H1 (cell line): ENCODE measurements around the gene OBSL1. TPM values are rescaled to one million over a fixed set of nuclear protein-coding genes. Genes with fewer than 3 reads are reported as not detected.

Experiments used
- CTCF ChIA-PET: fragments of 300-600 bp; sonication (Branson Sonifier 250); formaldehyde crosslinking; loops from one replicate; lab custom pipeline; 2021; ENCODE audit not compliant: partially characterized antibody; lab: Charles Lee
- POLR2A ChIA-PET: fragments of 300-600 bp; sonication (Branson Sonifier 250); formaldehyde crosslinking; loops from one replicate; lab custom pipeline; 2021; ENCODE audit warnings: inconsistent platforms; ENCODE audit not compliant: partially characterized antibody; lab: Charles Lee
- DNase-seq, 2 experiments: peaks; one replicate each; pipeline versions ENCODE4 v3.0.0 to v3.0.0-alpha.2; 2010 to 2022; ENCODE audit warnings: low spot score in 2 of 2, low read depth in 1 of 2, mixed read lengths in 1 of 2
- FAIRE-seq: peaks from 2 replicates; lab custom pipeline; 2011; peaks lifted over from hg19 to GRCh38; lab: Jason Lieb, UNC
- H2AFZ ChIP-seq: 2 replicates; pipeline ENCODE4 v1.8.1; 2012; ENCODE audit warnings: low read length, inconsistent platforms
- H2AK5ac ChIP-seq: 2 replicates; pipeline ENCODE4 v1.6.1; 2013; ENCODE audit warnings: low read depth, low read length
- H2BK120ac ChIP-seq: replicated peaks from 2 replicates; pipeline ENCODE3; 2013; ENCODE audit warnings: low read depth, low read length, inconsistent platforms
- H2BK12ac ChIP-seq: 2 replicates; pipeline ENCODE4 v1.6.1; 2013; ENCODE audit warnings: low read depth, low read length
- H2BK15ac ChIP-seq: 2 replicates; pipeline ENCODE4 v1.6.1; 2013; ENCODE audit warnings: low read length
- H2BK20ac ChIP-seq: 2 replicates; pipeline ENCODE4 v1.6.1; 2013; ENCODE audit warnings: low read length
- H2BK5ac ChIP-seq: 2 replicates; pipeline ENCODE4 v1.6.1; 2013; ENCODE audit warnings: low read depth, low read length
- H3K14ac ChIP-seq: 2 replicates; pipeline ENCODE4 v1.6.1; 2013; ENCODE audit warnings: inconsistent platforms; ENCODE audit not compliant: insufficient read length
- H3K18ac ChIP-seq: 2 replicates; pipeline ENCODE4 v1.6.1; 2013; ENCODE audit warnings: low read length; ENCODE audit errors: extremely low read depth
- H3K23ac ChIP-seq: 2 replicates; pipeline ENCODE4 v1.6.1; 2013; ENCODE audit warnings: inconsistent platforms; ENCODE audit not compliant: insufficient read length
- H3K23me2 ChIP-seq: 2 replicates; pipeline ENCODE4 v1.6.1; 2013; ENCODE audit warnings: low read depth, low read length
- H3K27ac ChIP-seq: 2 replicates; pipeline ENCODE4 v1.6.1; 2011; ENCODE audit warnings: low read depth, low read length, inconsistent platforms
- H3K27me3 ChIP-seq, 4 experiments: replicated peaks in 1 of 4; 1 replicate in 1 of 4; 2 replicates in 3 of 4; pipeline versions ENCODE4 v1.6.1 to v1.8.1; 2011 to 2013; ENCODE audit warnings: low read length in 3 of 4, mild to moderate bottlenecking in 3 of 4, inconsistent platforms in 2 of 4, mixed read lengths in 2 of 4, moderate library complexity in 1 of 4; ENCODE audit not compliant: control insufficient read depth in 3 of 4, insufficient read depth in 3 of 4; ENCODE audit errors: extremely low read depth in 1 of 4
- H3K36me3 ChIP-seq, 4 experiments: 2 replicates each; pipeline versions ENCODE4 v1.6.1 to v1.8.1; 2011 to 2013; ENCODE audit warnings: mild to moderate bottlenecking in 4 of 4, low read length in 3 of 4, moderate library complexity in 2 of 4, control low read depth in 1 of 4, inconsistent platforms in 1 of 4; ENCODE audit not compliant: insufficient read depth in 4 of 4, control insufficient read depth in 2 of 4
- H3K4ac ChIP-seq: replicated peaks from 2 replicates; pipeline ENCODE3; 2013; ENCODE audit warnings: low read length, low read depth, mixed read lengths, inconsistent platforms; ENCODE audit not compliant: insufficient read length
- H3K4me1 ChIP-seq, 4 experiments: replicated peaks in 1 of 4; 1 replicate in 1 of 4; 2 replicates in 3 of 4; pipeline versions ENCODE4 v1.6.1 to v1.8.1; 2011 to 2013; ENCODE audit warnings: low read length in 3 of 4, inconsistent platforms in 2 of 4, mixed read lengths in 1 of 4; ENCODE audit not compliant: insufficient read depth in 4 of 4, control insufficient read depth in 3 of 4
- H3K4me2 ChIP-seq, 2 experiments: 2 replicates each; pipeline versions ENCODE4 v1.6.1 to v1.8.1; 2011 to 2013; ENCODE audit warnings: low read depth in 2 of 2, low read length in 2 of 2, control low read depth in 1 of 2, inconsistent platforms in 1 of 2, mild to moderate bottlenecking in 1 of 2; ENCODE audit not compliant: insufficient read depth in 1 of 2
- H3K4me3 ChIP-seq, 4 experiments: fragments of 200-600, 300-600 bp in 1 of 4; sonication (generic), shearing (Covaris generic), sonication (Bioruptor Twin) in 1 of 4; 2 replicates each; pipeline versions ENCODE4 v1.5.1 to v1.8.1; 2011 to 2016; ENCODE audit warnings: low read length in 4 of 4, low read depth in 3 of 4, control low read depth in 2 of 4, inconsistent platforms in 2 of 4, mild to moderate bottlenecking in 2 of 4, mixed read lengths in 1 of 4, moderate library complexity in 1 of 4; ENCODE audit not compliant: insufficient read depth in 2 of 4; ENCODE audit errors: extremely low read depth in 1 of 4
- H3K56ac ChIP-seq: replicated peaks from 2 replicates; pipeline ENCODE3; 2013; ENCODE audit warnings: low read depth, mild to moderate bottlenecking, mixed read lengths, low read length, inconsistent platforms; ENCODE audit not compliant: insufficient read length
- H3K79me1 ChIP-seq: 2 replicates; pipeline ENCODE4 v1.6.1; 2013; ENCODE audit warnings: low read depth, low read length, control low read depth
- H3K79me2 ChIP-seq, 2 experiments: 2 replicates each; pipeline versions ENCODE4 v1.6.1 to v1.8.1; 2012 to 2013; ENCODE audit warnings: low read length in 2 of 2, mild to moderate bottlenecking in 2 of 2, inconsistent platforms in 1 of 2; ENCODE audit not compliant: insufficient read depth in 2 of 2, control insufficient read depth in 1 of 2
- H3K9ac ChIP-seq, 4 experiments: replicated peaks in 1 of 4; 1 replicate in 1 of 4; 2 replicates in 3 of 4; pipeline versions ENCODE4 v1.6.1 to v1.8.1; 2011 to 2013; ENCODE audit warnings: low read depth in 3 of 4, low read length in 3 of 4, control low read depth in 2 of 4, mild to moderate bottlenecking in 2 of 4, moderate library complexity in 2 of 4, inconsistent platforms in 1 of 4; ENCODE audit errors: extremely low read depth in 1 of 4
- H3K9me3 ChIP-seq, 2 experiments: 2 replicates each; pipeline versions ENCODE4 v1.6.1 to v1.8.1; 2012 to 2013; ENCODE audit warnings: mild to moderate bottlenecking in 2 of 2, moderate library complexity in 2 of 2, control low read depth in 1 of 2, inconsistent platforms in 1 of 2, low read depth in 1 of 2, low read length in 1 of 2, mixed read lengths in 1 of 2; ENCODE audit not compliant: insufficient read depth in 2 of 2
- H4K20me1 ChIP-seq, 2 experiments: replicated peaks in 1 of 2; 2 replicates each; pipeline versions ENCODE3 to v1.8.1; 2011 to 2013; ENCODE audit warnings: inconsistent platforms in 2 of 2, low read length in 2 of 2, mild to moderate bottlenecking in 1 of 2; ENCODE audit not compliant: insufficient read depth in 2 of 2, control insufficient read depth in 1 of 2
- H4K5ac ChIP-seq: 2 replicates; pipeline ENCODE4 v1.6.1; 2013; ENCODE audit warnings: low read length, low read depth, mixed read lengths, inconsistent platforms; ENCODE audit not compliant: insufficient read length
- H4K8ac ChIP-seq: 2 replicates; pipeline ENCODE4 v1.8.0; 2013; ENCODE audit warnings: mild to moderate bottlenecking, moderate library complexity, low read length, inconsistent platforms; ENCODE audit not compliant: insufficient read depth; ENCODE audit errors: extremely low read depth
- H4K91ac ChIP-seq: replicated peaks from 2 replicates; pipeline ENCODE3; 2013; ENCODE audit warnings: low read length, mixed read lengths, inconsistent platforms; ENCODE audit not compliant: insufficient read length
- CBX5 ChIP-seq: fragments of 300-800, 300-1000 bp; sonication (generic); IDR thresholded peaks from 2 replicates; pipeline ENCODE4 v1.7.1; 2016; ENCODE audit warnings: antibody characterized with exemption, low read length, low read depth
- JUND ChIP-seq: IDR thresholded peaks from 2 replicates; pipeline ENCODE4 v1.6.1; 2011; ENCODE audit warnings: mild to moderate bottlenecking, improper control_type of control experiment, low read length
- RNF2 ChIP-seq: fragments of 200-900, 300-1000 bp; sonication (generic); IDR thresholded peaks from 2 replicates; pipeline ENCODE4 v1.7.1; 2016; ENCODE audit warnings: borderline replicate concordance, low read depth, mild to moderate bottlenecking, antibody characterized with exemption, low read length; ENCODE audit not compliant: poor library complexity, severe bottlenecking; ENCODE audit errors: missing control alignments
- SUZ12 ChIP-seq: fragments of 200-600 bp; sonication (generic); IDR thresholded peaks from 2 replicates; pipeline ENCODE4 v1.6.1; 2012; ENCODE audit warnings: mild to moderate bottlenecking, inconsistent platforms, low read length, moderate library complexity, mixed read lengths
- TAF7 ChIP-seq: optimal IDR thresholded peaks from 2 replicates; pipeline ENCODE3; 2011; ENCODE audit warnings: low read depth, mild to moderate bottlenecking, inconsistent platforms, low read length, moderate library complexity, borderline replicate concordance
- TBP ChIP-seq: IDR thresholded peaks from 2 replicates; pipeline ENCODE4 v1.6.1; 2011; ENCODE audit warnings: low read depth, low read length, improper control_type of control experiment
- TCF12 ChIP-seq: IDR thresholded peaks from 2 replicates; pipeline ENCODE4 v1.6.1; 2011; ENCODE audit warnings: low read depth, mild to moderate bottlenecking, low read length
- WGBS, 2 experiments: shearing (Covaris generic) in 1 of 2; methylation state at CpG; one replicate each; pipeline versions ENCODE4 v1.1.6 to v1.1.7; 2013 to 2015; ENCODE audit warnings: low lambda C conversion rate in 2 of 2, mixed read lengths in 2 of 2, inconsistent platforms in 1 of 2, low coverage in 1 of 2, missing lambda C conversion rate in 1 of 2; ENCODE audit not compliant: insufficient replicate concordance in 2 of 2, insufficient coverage in 1 of 2, insufficient read length in 1 of 2; ENCODE audit errors: extremely low coverage in 1 of 2, missing lambda C conversion rate in 1 of 2; 5-methylcytosine and 5-hydroxymethylcytosine counted together
- polyA plus RNA-seq, 7 experiments: library from polyadenylated mRNA; depleted of rRNA in 3 of 7; stranded (reverse) in 5 of 7; unstranded in 2 of 7; fragments of >200 nt in 5 of 7; fragments of 200-250 nt in 2 of 7; gene quantifications; 1 replicate in 5 of 7; 2 replicates in 1 of 7; 4 replicates in 1 of 7; pipeline versions ENCODE4 v1.2.1 to v1.2.3, GENCODE V29; 2011 to 2013; ENCODE audit warnings: missing spikeins in 2 of 7, mixed read lengths in 2 of 7
- total RNA-seq: library from RNA; stranded (reverse); fragmentation: NEBNext Ultra II Directional; extraction: Animal tissue kit (Norgen Biotek cat#: 25700); gene quantifications from 2 replicates; pipeline ENCODE4 v1.2.1, GENCODE V29; 2021
- TF ChIP-seq, protein P1 (sequence below): IDR thresholded peaks from 2 replicates; pipeline ENCODE4 v1.6.1; 2012; ENCODE audit warnings: inconsistent platforms
- TF ChIP-seq, protein P2 (sequence below): IDR thresholded peaks from 2 replicates; pipeline ENCODE4 v1.6.1; 2012; ENCODE audit warnings: low read length, inconsistent platforms

OBSL1 gene
- total and polyA plus RNA-seq, 2 of the 8 experiments (the other 6 are each of a cell fraction or from before 2014, with no cell fraction given), result 116 to 127 TPM

DNA sequence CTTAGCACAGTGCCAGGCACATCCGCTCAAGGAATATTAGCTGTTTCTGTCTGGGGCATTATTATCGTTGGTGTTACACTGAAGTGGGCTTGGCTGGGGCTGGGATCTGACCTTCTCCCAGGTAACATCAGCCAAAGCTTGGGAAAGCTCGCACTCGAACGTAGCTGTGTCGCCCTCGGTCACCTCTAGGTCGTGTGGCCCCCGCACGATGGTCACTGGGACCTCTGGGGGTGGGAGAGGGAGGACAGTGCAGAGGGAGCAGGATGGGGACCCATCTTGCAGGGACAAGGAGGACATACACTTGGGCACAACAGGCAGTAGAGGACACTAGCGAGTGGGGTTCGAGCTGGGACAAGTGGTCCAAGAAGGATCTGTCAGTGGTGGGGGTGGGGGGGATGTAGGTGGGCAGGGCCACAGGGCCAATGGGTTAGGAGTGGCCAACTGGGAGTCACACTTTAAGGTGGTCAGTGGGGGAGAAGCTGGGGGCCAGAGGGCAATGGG lies 17.8 kb downstream of the OBSL1 start:
- no peak overlapping the region; the same call in 1 of the 2 replicates for H2BK20ac ChIP-seq
- CTCF ChIA-PET, result interaction anchor here (0.6 to 19.7 kb wide), 8 partner anchors 6 to 174 kb away, joined by 3 to 293 read pairs (median 4); partner anchors contain the start of genes CHPF, STK11IP and TMEM198
- H3K14ac ChIP-seq, result no peak overlapping the region
- H3K23ac ChIP-seq, result no peak overlapping the region
- H3K56ac ChIP-seq, result no peak overlapping the region
- no peaks in the 10 kb centered on the region for H3K9me3 ChIP-seq
- H3K9ac ChIP-seq, result no peak overlapping the region
- no peak overlapping the region for H2BK120ac ChIP-seq
- no peak overlapping the region for H4K8ac ChIP-seq
- no peak overlapping the region for H4K91ac ChIP-seq
- no peak overlapping the region for H3K4ac ChIP-seq
- H2AFZ ChIP-seq, result no peak overlapping the region
- FAIRE-seq, result no peak
- H4K5ac ChIP-seq, result no peak overlapping the region
- H3K27me3 ChIP-seq, result peaks cover 0 to 15% (median 13%) of the 10 kb centered on the region in 4 experiments; a peak in 6 of 7 replicates
- no peak for DNase-seq
- H2BK5ac ChIP-seq, result no peak overlapping the region
- peaks cover 0 to 13% (median 0%) of the 10 kb centered on the region in 4 experiments; a peak in 3 of 8 replicates for H3K36me3 ChIP-seq
- peaks cover 17% of the 10 kb centered on the region; the same call in 1 of the 2 replicates for H3K23me2 ChIP-seq
- H4K20me1 ChIP-seq, result peaks cover 0 to 7% of the 10 kb centered on the region in 2 experiments
- H3K79me1 ChIP-seq, result peaks cover 2% of the 10 kb centered on the region; the same call in 1 of the 2 replicates
- no peak overlapping the region for H2AK5ac ChIP-seq
- peak overlapping the region; percentile 68; the same call in 1 of the 2 replicates for H2BK12ac ChIP-seq
- no peak overlapping the region for H3K18ac ChIP-seq
- H3K4me2 ChIP-seq, result peak overlapping the region; percentile 90 to 95; a peak in 3 of 4 replicates
- POLR2A ChIA-PET, result interaction anchor here (0.6 to 17.5 kb wide), 9 partner anchors 8 to 134 kb away, joined by 3 to 293 read pairs (median 4); partner anchors contain the start of genes CHPF, INHA, OBSL1 and STK11IP
- peak overlapping the region; percentile 72; the same call in 1 of the 2 replicates for H2BK15ac ChIP-seq
- H3K27ac ChIP-seq, result no peak overlapping the region
- H3K79me2 ChIP-seq, result no peaks in the 10 kb centered on the region
- H3K4me3 ChIP-seq, result peak overlapping the region; percentile 58 to 77 (median 68); a peak in 5 of 8 replicates
- H3K4me1 ChIP-seq, result peaks cover 0 to 15% (median 8%) of the 10 kb centered on the region in 4 experiments; a peak in 6 of 7 replicates
- WGBS, 2 experiments, result 75% methylated on average over 12 of the region's 12 CpGs; no CpG with 5 or more reads in 1 of the 2 experiments
- TF ChIP-seq JUND (no peak), TCF12 (no peak), CBX5 (no peak), RNF2 (no peak), SUZ12 (no peak), TBP (no peak), TAF7 (no peak)
- TF ChIP-seq, protein P1, sequence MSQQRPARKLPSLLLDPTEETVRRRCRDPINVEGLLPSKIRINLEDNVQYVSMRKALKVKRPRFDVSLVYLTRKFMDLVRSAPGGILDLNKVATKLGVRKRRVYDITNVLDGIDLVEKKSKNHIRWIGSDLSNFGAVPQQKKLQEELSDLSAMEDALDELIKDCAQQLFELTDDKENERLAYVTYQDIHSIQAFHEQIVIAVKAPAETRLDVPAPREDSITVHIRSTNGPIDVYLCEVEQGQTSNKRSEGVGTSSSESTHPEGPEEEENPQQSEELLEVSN, result no peak
- TF ChIP-seq, protein P2, sequence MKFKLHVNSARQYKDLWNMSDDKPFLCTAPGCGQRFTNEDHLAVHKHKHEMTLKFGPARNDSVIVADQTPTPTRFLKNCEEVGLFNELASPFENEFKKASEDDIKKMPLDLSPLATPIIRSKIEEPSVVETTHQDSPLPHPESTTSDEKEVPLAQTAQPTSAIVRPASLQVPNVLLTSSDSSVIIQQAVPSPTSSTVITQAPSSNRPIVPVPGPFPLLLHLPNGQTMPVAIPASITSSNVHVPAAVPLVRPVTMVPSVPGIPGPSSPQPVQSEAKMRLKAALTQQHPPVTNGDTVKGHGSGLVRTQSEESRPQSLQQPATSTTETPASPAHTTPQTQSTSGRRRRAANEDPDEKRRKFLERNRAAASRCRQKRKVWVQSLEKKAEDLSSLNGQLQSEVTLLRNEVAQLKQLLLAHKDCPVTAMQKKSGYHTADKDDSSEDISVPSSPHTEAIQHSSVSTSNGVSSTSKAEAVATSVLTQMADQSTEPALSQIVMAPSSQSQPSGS, result no peak
